ENCODE measurements around the gene ABCA10. TPM values are rescaled to one million over a fixed set of nuclear protein-coding genes. Genes with fewer than 3 reads are reported as not detected.

Gene ABCA10
- total and polyA plus RNA-seq, 2 of the 13 experiments (the other 11 are each of a cell fraction or from before 2014, with no cell fraction given) = 0.02 to 0.08 TPM

DNA sequence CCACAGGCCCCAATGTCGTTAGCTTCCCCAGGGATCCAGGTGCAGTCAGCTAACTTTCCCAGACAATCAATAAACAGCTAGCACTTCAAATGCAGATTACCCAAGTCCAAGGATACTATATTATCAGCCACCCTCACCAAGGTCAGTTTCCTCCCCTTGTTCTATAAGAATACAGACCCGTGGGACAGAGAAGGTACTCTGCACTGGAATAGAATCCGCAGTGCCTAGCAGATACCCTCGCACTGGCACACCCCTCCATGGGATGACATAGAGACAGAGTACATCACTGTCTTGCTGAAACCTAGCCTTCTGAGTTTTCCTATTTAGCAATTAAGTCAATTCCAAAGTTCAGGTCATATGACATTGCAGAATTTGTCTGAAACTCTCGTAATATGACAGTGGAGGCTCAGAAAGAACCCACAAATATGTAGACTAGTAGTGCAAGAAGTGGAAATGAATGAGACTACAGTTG lies 40.0 kb upstream of the ABCA10 start (continued):
- TF ChIP-seq, protein P1, sequence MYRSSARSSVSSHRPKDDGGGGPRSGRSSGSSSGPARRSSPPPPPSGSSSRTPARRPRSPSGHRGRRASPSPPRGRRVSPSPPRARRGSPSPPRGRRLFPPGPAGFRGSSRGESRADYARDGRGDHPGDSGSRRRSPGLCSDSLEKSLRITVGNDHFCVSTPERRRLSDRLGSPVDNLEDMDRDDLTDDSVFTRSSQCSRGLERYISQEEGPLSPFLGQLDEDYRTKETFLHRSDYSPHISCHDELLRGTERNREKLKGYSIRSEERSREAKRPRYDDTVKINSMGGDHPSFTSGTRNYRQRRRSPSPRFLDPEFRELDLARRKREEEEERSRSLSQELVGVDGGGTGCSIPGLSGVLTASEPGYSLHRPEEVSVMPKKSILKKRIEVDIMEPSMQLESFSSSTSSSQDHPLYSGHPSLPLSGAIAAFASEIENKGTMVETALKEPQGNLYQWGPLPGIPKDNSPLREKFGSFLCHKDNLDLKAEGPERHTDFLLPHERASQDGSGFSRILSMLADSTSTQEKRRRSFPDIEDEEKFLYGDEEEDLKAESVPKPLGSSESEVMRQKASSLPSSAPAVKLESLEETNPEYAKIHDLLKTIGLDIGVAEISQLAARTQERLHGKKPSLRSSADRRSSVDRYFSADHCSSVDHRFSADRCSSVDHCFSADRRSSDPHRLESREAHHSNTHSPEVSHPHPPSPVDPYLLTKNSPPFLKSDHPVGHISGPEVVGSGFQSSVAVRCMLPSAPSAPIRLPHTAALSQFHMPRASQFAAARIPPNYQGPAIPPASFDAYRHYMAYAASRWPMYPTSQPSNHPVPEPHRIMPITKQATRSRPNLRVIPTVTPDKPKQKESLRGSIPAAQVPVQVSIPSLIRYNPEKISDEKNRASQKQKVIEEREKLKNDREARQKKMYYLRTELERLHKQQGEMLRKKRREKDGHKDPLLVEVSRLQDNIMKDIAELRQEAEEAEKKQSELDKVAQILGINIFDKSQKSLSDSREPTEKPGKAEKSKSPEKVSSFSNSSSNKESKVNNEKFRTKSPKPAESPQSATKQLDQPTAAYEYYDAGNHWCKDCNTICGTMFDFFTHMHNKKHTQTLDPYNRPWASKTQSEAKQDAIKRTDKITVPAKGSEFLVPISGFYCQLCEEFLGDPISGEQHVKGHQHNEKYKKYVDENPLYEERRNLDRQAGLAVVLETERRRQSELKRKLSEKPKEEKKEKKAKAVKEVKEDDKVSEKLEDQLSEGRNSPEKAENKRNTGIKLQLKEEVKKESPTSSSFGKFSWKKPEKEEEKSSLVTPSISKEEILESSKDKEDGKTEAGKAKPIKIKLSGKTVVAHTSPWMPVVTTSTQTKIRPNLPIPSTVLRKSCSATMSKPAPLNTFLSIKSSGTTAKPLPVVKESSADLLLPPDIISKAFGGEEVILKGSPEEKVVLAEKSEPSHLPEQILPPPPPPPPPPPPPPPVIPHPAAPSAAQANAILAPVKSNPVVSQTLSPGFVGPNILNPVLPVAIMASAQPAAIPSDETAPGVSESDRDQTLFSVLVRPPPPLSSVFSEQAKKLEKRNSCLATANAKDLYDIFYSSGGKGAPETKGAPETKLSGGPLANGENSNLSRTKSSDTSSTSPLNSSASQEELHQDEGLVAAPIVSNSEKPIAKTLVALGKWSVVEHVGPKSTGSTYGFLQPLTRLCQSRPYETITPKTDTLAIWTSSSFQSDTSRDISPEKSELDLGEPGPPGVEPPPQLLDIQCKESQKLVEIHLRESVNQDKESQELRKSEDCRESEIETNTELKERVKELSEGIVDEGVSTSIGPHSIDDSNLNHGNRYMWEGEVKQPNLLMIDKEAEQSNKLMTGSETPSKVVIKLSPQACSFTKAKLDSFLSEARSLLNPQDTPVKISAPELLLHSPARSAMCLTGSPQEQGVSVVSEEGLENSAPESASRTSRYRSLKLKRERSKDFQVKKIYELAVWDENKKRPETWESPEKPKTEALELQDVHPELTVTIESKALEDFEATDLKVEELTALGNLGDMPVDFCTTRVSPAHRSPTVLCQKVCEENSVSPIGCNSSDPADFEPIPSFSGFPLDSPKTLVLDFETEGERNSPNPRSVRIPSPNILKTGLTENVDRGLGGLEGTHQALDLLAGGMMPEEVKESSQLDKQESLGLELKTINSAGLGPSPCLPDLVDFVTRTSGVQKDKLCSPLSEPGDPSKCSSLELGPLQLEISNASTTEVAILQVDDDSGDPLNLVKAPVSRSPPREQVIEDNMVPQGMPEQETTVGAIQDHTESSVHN (CRISPR knock-in tag; IDR thresholded peaks at IDR 0.05) = no peak
- TF ChIP-seq PHF5A (CRISPR knock-in tag; IDR thresholded peaks at IDR 0.05; ENCODE audit: low read depth, unreplicated experiment) = no peak
- TF ChIP-seq CBX1 (IDR thresholded peaks at IDR 0.05; ENCODE audit: low read depth) = no peak
- no peak for TF ChIP-seq BRD4 (CRISPR knock-in tag; IDR thresholded peaks at IDR 0.05)
- TF ChIP-seq, protein P2, sequence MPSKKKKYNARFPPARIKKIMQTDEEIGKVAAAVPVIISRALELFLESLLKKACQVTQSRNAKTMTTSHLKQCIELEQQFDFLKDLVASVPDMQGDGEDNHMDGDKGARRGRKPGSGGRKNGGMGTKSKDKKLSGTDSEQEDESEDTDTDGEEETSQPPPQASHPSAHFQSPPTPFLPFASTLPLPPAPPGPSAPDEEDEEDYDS (CRISPR knock-in tag; IDR thresholded peaks at IDR 0.05) = peak; percentile 33; the same call in 1 of the 2 replicates
- TF ChIP-seq KMT2B (CRISPR knock-in tag; IDR thresholded peaks at IDR 0.05) = no peak
- TF ChIP-seq, protein P3, sequence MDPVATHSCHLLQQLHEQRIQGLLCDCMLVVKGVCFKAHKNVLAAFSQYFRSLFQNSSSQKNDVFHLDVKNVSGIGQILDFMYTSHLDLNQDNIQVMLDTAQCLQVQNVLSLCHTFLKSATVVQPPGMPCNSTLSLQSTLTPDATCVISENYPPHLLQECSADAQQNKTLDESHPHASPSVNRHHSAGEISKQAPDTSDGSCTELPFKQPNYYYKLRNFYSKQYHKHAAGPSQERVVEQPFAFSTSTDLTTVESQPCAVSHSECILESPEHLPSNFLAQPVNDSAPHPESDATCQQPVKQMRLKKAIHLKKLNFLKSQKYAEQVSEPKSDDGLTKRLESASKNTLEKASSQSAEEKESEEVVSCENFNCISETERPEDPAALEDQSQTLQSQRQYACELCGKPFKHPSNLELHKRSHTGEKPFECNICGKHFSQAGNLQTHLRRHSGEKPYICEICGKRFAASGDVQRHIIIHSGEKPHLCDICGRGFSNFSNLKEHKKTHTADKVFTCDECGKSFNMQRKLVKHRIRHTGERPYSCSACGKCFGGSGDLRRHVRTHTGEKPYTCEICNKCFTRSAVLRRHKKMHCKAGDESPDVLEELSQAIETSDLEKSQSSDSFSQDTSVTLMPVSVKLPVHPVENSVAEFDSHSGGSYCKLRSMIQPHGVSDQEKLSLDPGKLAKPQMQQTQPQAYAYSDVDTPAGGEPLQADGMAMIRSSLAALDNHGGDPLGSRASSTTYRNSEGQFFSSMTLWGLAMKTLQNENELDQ (CRISPR knock-in tag; IDR thresholded peaks at IDR 0.05; ENCODE audit: borderline replicate concordance) = no peak
- TF ChIP-seq ZNF136 (CRISPR knock-in tag; IDR thresholded peaks at IDR 0.05; ENCODE audit: low read depth) = no peak
- TF ChIP-seq KDM2A (CRISPR knock-in tag; IDR thresholded peaks at IDR 0.05; ENCODE audit: borderline replicate concordance, low read depth) = no peak
- TF ChIP-seq EZH2 (conservative IDR thresholded peaks at IDR 0.05; ENCODE audit: low read depth, low read length) = no peak
- no peak for TF ChIP-seq PAWR (CRISPR knock-in tag; IDR thresholded peaks at IDR 0.05; ENCODE audit: borderline replicate concordance)
- no peak for TF ChIP-seq ZNF891 (CRISPR knock-in tag; IDR thresholded peaks at IDR 0.05)
- TF ChIP-seq, protein P4, sequence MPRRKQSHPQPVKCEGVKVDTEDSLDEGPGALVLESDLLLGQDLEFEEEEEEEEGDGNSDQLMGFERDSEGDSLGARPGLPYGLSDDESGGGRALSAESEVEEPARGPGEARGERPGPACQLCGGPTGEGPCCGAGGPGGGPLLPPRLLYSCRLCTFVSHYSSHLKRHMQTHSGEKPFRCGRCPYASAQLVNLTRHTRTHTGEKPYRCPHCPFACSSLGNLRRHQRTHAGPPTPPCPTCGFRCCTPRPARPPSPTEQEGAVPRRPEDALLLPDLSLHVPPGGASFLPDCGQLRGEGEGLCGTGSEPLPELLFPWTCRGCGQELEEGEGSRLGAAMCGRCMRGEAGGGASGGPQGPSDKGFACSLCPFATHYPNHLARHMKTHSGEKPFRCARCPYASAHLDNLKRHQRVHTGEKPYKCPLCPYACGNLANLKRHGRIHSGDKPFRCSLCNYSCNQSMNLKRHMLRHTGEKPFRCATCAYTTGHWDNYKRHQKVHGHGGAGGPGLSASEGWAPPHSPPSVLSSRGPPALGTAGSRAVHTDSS (CRISPR knock-in tag; conservative IDR thresholded peaks at IDR 0.05) = no peak
- TF ChIP-seq ZNF780A (CRISPR knock-in tag; IDR thresholded peaks at IDR 0.05) = no peak
- peak; percentile 91 for TF ChIP-seq HMG20A (CRISPR knock-in tag; IDR thresholded peaks at IDR 0.05; ENCODE audit: borderline replicate concordance)
- 0 out of 2 replicates have a peak, but pooled peaks have one; percentile 40 for TF ChIP-seq IRF2 (CRISPR knock-in tag; IDR thresholded peaks at IDR 0.05)
- no peak for TF ChIP-seq NR2F6 (IDR thresholded peaks at IDR 0.05)
- TF ChIP-seq NR2F6 (CRISPR knock-in tag; IDR thresholded peaks at IDR 0.05) = 0 out of 2 replicates have a peak, but pooled peaks have one; percentile 20
- TF ChIP-seq NFIC (IDR thresholded peaks at IDR 0.05; ENCODE audit: low read length) = no peak
- TF ChIP-seq ZC3H13 (CRISPR knock-in tag; IDR thresholded peaks at IDR 0.05) = no peak
